Activated CD4-positive, alpha-beta T cell treated with anti-CD3 and anti-CD28 coated beads, Interleukin-2, Interleukin-6, amounts not matched to agents 100 ng/mL and 50 ng/mL, durations not matched to agents 16 hours and 8 hours (primary cell): Measurements from ENCODE around the gene CCZ1B.
"Not testable (repeated sequence)": the region's sequence is repeated elsewhere in the genome, so short reads cannot be mapped to it uniquely, and the experiment has no call there.

Experiments used
- DNase-seq: peaks from one replicate; pipeline ENCODE4 v3.0.0-alpha.2; 2020

Gene CCZ1B

DNA sequence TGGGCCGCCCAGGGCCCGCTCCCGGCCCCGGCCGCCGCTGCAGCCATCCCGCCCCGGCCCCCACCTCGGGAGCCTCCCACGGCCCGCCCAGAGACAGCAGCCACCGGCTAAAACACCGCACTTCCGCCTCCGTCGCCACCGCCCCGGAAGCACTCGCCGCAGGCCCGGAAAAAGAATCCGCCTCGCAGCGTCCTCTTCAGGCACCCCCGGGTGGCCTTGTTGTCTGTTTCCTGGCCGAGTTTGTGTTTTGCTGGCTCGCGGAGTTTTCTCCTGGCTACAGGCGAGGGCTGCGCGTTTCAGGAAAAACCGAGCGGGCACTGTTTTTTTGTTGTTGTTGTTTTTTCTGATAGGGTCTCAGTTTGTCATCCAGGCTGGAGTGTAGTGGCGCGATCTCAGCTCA is at the start of gene CCZ1B:
TSS of gene CCZ1B (minus strand) at position 125 of the 400 bp plus-strand sequence. CDS start at position 47, 78 bp downstream.
- DNase-seq, result peak; percentile 95

DNA sequence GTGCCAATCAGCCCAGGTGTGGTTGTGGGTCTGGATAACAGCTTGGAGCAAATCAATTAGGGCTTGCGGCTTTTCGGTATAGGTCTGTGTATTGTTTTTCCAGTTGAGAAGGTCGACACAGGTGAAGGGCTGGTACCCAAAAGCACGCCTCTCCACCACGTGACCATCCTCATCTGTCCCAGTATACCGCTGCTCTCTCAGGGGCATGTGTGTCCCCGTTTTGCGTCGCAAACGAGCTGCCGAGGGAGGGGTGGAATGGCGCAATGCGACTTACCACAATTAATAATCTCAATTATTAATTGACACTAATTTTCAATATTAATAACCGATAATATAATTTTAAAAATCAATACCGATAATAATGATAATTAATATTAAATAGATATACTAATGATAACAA is 48.9 kb upstream of the CCZ1B start:
- DNase-seq, result not testable (repeated sequence)

DNA sequence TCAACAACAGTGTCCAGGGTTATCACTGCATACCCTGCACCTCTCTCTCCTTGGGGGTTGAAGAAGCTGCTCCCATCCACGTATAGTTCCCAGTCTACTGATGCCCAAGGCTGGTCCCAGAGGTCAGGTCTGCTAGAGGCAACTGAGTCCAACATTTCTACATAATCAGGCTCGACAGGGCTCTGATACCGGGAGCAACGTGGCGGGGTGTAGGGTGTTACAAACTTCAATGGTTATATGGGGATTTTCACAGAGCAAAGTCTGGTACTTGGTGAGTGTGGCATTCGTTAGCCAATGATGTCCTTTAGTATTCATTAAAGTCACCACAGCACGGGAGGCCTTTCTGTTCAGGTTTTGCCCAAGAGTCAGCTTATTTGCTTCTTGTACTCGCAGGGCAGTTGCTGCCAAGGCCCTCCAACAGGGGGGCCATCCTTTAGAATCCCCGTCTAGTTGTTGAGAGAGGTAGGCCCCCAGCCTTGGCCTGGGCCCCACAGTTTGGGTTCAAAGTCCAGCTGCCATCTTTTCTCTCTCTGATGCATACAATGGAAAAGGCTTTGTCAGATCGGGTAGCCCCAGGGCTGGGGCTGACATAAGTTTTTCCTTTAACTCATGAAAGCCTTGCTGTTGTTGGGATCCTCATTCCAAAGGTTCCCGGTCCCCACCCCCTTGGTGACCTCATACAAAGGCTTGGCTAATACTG is 46.3 kb upstream of the CCZ1B start:
- not testable (repeated sequence) for DNase-seq

DNA sequence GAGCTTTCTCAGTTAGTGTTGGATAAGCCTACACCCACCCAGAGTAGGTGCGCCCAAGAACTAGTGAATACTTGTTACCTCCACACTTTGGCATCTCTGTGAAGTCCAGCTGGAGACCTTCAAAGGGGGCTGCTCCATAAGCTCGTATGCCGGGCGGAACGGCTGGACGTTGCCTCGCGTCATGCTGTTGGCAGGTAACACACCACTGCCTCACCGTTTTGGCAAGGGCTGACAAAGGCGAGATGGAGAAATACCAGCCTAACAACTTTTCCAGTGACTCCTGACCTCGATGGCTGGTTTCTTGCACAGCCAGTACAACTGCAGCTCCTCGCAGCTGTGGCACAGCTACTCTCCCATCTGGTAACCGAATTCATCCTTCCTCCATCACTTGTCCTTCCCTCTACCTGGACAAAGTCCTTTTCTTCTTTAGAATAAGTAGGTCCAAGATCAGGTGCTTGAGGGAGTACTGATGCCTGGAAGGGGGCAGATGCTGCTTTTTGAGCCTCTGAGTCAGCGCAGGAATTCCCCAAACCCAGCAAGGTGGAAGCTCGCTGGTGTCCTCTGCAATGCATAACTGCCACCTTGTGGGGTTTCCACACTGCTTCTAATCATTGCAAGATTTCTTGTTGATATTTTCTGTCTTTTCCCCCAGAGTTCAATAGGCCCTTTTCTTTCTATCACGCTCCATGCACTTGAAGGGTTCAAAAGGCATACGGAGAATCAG is 45.5 kb upstream of the CCZ1B start:
- not testable (repeated sequence) for DNase-seq

DNA sequence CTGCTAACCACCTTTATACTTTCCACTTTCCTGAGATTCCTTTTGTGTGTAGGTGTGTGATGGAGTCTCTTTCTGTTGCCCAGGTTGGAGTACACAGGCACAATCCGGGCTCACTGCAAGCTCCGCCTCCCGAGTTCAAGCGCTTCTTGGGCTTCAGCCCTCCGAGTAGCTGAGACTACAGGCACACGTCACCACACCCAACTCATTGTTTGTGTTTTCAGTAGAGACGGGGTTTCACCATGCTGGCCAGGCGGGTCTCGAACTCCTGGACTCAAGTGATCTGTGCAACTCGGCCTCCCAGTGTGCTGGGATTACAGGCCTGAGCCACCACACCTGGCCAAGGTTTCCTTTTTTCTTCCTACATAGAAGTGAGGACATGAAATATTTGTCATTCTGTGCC is 38.7 kb upstream of the CCZ1B start:
- DNase-seq, result not testable (repeated sequence)

DNA sequence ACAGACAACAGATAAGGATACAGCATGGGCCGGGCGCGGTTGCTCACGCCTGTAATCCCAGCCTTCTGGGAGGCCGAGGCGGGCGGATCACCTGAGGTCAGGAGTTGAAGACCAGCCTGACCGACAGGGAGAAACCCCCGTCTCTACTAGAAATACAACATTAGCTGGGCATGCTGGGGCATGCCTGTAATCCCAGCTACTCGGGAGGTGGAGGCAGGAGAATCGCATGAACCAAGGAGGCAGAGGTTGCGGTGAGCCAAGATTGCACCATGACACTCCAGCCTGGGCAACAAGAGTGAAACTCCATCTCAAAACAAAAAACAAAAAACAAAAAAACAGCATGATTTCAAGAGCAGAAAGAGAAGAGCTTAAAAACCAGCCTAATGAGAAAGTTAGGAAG is 38.1 kb upstream of the CCZ1B start:
- not testable (repeated sequence) for DNase-seq

DNA sequence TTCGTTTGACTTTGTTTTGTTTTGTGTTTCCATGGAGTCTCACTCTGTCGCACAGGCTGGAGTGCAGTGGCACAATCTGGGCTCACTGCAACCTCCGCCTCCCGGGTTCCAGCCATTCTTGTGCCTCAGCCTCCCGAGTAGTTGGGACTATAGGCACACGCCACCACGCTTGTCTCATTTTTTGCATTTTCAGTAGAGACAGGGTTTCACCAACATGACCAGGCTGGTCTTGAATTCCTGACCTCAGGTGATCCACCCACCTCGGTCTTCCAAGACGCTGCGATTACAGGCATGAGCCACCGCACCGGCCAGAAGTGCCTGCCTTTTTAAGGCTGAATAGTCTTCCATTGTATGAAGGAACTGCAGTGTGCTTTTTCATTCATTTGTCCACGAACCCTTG is 36.8 kb upstream of the CCZ1B start:
- not testable (repeated sequence) for DNase-seq

DNA sequence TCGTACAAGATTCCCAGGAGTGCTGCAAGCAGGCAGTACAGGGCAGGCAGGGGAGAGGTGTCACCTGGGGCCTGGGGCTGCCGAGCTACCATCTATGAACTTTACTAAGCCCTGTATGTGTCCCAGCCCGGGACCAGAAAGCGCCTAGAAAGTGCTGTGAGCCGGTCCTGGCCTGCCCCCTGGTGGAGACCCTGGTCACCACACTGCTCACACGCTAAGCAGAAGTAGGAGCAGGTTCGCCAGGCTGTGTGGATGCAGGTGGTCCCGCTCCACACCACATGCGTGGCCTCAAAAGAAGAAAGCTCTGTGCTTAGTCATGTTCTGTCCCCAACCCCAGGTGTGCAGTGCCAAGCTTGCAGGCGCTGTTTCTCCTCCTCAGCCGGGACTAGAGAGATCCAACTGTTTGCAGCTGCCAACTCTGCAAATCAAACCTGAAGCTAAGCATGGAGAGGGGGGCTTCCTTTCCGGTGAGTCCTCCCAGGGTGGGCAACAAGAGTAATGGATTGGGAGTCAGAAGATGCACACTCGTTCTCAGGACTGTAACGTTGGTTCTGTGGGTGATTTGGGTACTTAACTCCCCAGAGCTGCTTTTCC is 31.7 kb upstream of the CCZ1B start:
- peak; percentile 85 for DNase-seq

DNA sequence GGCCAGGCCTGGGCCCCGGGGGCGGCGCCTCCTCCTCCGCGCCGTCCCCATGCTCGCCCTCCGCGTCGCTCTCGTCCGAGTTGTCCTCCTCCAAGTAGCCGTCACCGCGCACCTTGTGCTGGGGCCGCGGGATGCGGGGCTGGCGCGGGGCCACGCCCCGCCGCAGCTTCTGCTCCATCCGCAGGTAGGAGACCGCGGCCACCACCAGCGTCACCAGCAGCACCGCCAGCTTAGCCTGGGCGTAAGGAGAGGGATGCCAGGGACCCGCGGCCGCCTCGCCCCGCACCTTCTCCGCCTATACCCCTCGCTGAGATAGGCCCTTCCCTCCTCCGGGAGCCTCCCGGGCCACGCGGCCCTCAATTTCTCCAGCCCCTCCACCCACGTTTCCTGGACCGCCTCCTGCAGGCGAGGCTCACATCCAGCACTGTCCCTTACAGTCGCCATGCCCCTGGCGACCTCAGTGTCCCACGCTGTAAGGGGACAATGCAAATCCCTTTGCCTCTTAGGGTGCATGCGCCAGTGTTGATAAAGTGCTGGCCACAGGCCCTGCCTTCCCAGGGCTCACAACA is 29.6 kb upstream of the CCZ1B start:
- not testable (repeated sequence) for DNase-seq

DNA sequence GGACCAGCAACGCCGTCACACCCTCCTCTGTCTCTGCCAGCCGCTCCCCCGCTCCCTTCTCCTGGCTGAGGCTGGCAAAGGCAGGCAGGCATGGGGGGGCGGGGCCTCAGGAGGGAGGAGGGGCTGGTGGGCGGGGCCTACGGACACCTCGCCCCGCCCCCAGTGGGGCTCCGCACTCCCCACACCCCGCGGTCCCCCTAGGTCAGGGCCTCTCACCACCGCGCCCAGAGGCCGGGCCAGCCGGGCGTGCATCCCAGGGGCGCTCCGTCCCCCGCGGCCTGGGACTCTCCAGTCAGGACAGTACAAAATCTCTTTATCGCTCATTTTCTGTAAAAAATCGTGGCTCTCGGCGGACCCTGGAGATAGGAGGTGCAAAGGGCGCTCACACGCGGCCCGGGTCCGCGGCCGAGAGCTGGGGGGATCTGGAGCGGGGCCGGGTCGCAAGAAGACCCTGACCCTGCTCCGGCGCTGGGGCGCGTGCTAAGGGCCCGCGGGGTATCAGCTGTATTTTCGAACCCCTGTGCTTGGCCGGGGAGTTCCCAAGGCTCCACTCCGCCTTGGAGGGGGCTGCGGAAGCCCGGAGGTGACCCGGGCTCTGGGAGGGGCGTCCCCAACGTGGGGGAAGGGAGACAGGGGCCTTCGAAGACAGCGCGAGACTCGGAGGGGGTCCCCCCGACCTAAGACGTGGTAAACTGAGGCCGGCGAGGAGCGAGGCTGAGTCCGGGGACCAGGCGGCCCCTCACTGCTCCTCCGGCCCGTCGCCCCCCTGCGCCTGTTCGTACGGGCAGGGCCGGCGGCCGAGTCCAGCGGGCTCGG is 28.9 kb upstream of the CCZ1B start:
- DNase-seq, result not testable (repeated sequence)

DNA sequence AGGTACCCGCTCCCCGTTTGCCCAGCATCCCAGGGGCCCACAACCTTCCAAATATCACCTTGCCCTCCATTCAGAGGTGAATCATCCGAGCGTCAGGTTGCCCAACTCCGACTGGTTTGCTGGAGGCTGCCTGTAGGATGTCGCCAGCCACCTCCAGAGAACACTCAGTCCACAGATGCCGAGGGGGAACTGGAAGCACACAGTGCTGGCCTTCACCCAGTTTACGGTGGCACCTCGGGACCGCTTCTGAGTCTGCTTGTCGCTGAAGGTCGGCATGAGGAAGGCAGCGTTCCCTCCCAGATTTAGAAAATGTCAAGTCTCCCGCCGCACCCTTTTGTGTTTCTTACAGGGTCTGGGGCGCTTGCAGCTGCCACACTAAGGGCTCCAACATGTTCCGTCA is 27.6 kb upstream of the CCZ1B start:
- DNase-seq, result not testable (repeated sequence)

DNA sequence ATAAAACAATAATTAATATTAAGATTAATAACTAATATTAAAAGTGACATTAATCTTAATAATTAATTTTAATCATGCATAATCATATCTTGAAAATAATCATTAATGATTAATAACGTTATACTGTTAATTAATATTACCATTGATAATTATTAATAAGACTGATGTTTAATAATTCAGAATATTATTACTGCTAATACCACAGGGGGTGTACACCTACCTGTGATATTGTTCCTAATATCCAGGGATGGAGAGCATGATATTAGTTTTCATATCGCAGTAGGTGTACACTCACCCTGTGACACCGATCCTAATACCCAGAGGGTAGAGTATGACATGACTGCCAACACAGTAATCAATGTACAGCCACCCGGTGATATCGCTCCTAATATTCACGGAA is 23.1 kb upstream of the CCZ1B start:
- DNase-seq, result not testable (repeated sequence)

DNA sequence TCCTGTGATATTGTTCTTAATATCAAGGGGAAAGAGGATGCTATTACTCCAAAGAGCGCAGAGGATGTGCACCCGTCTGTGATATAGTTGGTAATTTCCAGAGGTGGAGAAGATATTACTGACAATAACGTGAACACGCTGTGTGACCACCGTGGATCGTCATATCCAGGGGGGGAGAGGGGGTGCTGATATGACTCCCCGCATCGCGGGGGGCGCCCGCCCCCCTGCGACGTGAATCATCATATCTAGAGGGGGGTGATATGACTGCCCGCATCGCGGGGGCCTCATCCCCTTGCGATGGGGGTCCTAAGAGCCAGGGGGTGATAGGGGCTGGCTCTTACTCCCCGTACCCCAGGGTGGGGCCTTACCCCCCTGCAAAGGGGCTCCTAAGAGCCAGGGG is 21.7 kb upstream of the CCZ1B start:
- DNase-seq, result not testable (repeated sequence)

DNA sequence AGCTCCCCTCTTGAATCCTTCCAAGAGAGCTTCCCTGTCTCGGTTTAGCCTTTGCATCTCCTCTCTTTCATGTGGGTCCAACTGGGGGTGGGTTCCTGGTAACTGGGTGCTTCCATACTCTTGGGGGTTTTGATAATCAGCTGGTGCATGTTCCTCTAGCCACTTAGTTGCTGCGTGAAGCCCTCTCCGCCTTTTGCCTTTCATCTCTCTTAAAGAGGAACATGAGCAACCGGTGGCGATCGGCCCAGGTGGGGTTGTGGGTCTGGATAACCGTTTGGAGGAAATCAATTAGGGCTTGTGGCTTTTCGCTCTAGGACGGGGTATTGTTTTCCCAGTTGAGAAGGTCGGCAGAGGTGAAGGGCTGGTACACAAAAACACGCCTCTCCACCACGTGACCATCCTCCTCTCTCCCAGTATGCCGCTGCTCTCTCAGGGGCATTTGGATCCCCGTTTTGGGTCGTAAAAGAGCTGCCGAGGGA is 19.9 kb upstream of the CCZ1B start:
- not testable (repeated sequence) for DNase-seq

DNA sequence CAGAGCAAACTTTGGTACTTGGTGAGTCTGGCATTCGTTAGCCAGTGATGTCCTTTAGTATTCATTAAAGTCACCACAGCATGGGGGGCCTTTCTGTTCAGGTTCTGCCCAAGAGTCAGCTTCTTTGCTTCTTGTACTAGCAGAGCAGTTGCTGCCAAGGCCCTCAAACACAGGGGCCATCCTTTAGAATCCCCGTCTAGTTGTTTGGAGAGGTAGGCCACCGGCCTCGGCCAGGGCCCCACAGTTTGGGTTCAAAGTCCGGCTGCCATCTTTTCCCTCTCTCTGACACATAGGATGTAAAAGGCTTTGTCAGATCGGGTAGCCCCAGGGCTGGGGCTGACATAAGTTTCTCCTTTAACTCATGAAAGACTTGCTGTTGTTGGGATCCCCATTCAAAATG is 17.6 kb upstream of the CCZ1B start:
- DNase-seq, result not testable (repeated sequence)

DNA sequence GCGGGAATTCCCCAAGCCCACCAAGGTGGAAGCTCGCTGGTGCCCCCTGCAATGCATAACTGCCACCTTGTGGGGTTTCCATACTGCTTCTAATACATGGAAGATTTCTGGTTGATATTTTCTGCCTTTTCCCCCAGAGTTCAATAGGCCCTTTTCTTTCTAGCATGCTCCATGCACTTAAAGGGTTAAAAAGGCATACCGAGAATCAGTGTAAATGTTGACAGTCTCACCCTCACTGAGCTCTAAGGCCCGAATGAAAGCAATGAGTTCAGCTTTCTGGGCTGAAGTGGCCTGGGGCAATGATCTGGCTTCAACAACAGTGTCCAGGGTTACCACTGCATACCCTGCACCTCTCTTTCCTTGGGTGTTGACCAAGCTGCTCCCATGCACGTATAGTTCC is 17.0 kb upstream of the CCZ1B start:
- not testable (repeated sequence) for DNase-seq

DNA sequence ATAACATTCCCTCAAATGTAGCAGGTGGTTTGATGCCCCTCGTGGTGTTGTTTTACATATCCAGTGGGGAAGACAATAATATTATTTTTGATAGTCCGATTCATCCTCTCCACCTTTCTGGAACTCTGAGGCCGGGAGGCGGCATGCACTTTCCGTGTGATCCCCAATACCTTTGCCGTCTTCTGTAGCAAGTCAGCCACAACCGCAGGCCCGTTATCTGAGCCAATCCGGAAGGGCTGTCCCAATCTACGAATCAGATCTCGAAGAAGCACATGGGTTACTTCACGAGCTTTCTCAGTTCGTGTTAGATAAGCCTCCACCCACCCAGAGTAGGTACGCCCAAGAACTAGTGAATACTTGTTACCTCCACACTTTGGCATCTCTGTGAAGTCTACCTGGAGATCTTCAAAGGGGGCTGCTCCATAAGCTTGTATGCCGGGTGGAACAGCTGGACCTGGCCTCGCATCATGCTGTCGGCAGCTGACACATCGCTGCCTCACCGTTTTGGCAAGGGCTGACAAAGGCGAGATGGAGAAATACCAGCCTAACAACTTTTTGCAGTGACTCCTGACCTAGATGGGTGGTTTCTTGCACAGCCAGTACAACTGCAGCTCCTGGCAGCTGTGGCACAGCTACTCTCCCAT is 16.3 kb upstream of the CCZ1B start:
- DNase-seq, result not testable (repeated sequence)

DNA sequence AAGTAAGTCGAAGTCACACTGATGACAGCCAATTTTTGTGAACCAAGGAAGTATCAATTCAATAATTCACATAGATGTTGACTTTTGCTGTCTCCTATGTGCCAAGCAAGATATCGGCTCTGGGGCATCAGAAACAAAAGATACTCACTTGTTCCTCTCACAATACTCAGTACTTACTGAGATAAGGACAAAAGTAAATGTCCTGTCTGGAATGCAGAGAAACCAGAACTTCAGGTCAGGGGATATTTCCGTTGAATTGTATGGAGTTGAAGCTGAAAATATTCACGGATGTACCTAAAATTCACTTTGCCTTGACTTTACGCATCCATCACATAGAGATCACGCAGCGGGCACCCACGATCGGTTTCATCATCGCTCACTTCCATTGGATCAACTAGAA is 11.0 kb upstream of the CCZ1B start:
- DNase-seq, result not testable (repeated sequence)

DNA sequence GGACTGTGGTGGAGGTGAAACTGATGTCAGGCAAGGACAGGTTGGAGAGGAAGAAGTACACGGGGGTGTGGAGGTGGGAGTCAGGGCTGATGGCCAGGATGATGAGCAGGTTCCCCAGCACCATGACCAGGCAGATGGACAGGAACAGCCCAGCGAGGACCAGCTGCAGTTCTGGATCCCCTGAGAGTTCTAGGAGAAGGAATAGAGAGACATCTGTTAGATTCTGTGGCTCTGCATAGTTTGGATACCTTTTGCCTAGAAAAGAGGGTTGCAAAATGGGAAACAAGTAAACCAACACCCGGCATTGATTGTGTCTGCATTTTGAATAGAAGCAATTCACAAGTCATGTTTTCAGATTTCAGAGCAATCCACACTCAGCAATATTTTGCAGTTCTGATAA is 9.4 kb upstream of the CCZ1B start:
- not testable (repeated sequence) for DNase-seq

DNA sequence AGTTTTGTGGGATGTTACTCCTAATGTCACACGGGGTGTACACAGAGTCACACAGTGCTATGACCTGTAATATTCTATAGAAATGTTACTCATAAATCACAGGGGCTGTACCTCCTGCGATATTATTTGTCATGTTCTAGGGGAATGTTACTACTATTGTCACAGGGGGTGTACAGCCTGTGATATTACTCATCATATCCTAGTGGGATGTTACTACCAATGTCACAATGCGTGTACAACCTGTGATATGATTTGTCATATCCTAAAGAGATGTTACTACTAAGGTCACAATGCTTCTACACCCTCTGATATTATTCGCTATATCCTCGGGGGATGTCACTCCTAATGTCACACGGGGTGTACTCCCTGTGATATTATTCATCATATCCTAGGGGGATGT is 7.6 kb upstream of the CCZ1B start:
- DNase-seq, result no peak

DNA sequence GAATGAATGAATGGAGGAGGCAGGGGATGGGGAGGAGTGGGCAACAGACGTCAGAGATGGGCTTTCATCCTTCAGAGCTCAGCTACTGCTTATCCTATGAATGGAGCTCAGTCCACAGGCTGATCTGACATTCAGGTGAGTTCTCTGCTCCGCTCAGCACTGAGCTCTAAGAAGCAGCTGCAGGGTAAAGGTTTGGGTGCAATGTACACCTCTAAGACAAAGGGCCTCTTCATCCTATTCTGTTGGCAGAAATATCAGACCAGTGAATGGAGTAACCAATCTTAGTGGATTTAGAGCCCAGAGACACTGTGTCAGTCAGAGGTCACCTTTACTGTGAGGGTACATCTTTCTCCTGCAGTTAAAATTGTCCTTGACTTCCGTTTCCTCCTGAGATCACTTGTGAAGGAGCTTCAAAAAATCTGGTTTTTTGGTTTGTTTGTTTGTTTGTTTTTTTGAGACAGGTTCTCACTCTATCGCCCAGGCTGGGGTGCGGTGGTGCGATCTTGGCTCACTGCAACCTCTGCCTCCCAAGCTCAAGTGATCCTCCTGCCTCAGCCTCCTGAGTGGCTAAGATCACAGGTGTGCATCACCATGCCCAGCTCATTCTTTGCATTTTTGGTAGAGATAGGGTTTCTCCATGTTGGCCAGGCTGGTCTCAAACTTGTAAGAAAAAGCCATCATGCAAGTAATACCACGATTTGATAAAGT is 5.1 kb upstream of the CCZ1B start:
- no peak for DNase-seq
